Measurements from ENCODE around the gene CCNT2.
"Not testable (repeated sequence)": the region's sequence is repeated elsewhere in the genome, so short reads cannot be mapped to it uniquely, and the experiment has no call there.

CCNT2 gene

DNA sequence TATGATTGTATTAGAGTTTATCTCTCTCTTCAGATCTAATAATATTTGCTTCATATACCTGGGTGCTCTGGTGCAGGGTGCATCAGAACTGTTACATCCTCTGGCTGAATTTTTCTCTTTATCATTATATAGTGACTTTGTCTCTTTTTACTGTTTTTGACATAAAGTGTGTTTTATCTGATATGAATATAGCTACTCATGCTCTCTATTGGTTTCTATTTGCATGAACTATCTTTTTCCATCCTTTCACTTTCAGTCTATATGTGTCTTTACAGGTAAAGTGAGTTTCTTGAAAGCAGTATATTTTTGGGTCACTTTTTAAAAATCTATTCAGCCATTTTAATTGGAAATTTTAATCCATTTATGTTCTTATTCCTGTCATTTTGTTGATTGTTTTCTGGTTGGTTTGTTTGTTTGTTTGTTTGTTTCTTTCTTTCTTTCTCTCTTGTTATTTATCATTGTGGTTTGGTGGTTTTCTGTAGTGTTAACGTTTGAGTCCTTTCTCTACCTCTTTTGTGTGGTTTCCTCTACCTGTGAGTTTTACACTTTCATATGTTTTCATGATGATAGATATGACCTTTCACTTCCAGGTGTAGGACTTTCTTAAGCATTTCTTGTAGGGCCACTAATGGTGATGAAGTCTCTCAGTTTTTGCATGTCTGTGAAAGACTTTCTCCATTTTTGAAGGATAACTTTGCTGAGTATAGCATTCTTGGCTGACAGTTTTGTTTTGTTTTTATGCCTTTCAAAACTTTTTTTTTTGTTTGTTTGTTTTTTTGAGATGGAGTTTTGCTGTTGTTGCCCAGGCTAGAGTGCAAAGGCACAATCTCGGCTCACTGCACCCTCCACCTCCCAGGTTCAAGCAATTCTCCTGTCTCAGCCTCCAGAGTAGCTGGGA, 54.9 kb downstream of the CCNT2 start:
- no peak for DNase-seq (ENCODE audit: extremely low read depth in 1 of 2, low read depth in 1 of 2)

DNA sequence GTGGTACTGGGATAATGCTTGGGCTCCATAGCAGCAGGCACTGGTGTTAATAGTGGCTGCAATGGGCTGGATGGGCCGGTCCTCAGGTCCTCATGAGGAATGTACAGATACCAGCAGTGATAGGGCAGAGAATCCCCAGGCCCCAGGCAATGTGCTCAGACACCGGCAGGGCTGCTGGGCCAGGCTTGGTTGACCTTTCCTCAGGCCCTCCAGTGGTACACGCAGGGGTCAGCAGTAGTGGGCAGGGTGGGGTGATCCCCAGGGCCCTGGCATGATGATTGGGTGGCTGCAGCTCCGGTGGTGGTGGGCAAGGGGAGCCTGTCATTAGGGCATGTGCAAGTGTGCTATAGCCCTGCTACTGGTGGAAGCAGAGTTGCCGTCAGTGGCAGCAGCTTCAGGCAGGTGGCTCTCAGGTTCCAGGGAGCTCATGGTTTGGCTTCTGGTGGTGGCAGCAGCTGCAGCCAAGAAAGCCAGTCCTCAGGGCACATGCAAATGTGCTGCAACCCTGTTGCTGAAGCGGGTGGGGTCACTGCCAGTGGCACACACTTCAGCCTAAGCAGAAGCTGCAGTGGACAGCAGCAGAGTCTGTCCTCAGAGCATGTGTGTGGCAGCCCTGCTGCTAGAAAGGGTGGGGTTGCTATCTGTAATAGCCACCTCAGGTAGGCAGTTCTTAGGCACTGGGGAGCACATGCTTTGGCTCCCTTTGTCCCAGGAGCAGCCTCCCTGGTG, 56.8 kb downstream of the CCNT2 start:
- DNase-seq (ENCODE audit: extremely low read depth in 1 of 2, low read depth in 1 of 2), result no peak

GRCh38 chr2:134976074-134976702, 57.6 kb downstream of the CCNT2 start:
- no peak for DNase-seq (ENCODE audit: extremely low read depth in 1 of 2, low read depth in 1 of 2)

- not testable (repeated sequence) for DNase-seq (ENCODE audit: extremely low read depth in 1 of 2, low read depth in 1 of 2)
These were observed 58.5 kb downstream of the CCNT2 start for GRCh38 chr2:134977104-134977503.

DNA sequence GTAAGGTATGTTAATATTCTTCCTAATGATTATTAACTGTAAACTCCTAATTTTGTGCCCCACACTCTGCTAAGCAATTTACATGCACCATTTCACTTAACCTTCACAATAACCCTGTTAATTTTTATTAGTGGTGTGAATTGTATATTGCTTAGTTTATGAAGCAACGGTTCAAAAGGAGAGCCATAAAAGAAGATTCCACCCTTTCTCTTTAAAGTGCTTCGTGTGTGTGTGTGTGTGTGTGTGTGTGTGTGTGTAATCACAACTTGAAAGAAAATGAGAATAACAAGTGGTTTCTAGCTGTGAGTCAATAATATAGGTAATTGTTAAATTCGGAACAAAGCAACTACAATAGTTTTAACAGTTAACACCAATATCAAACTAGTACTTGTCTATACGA, 60.6 kb downstream of the CCNT2 start:
- DNase-seq (ENCODE audit: extremely low read depth in 1 of 2, low read depth in 1 of 2), result no peak

- DNase-seq (ENCODE audit: extremely low read depth in 1 of 2, low read depth in 1 of 2), result no peak
These were observed 62.0 kb downstream of the CCNT2 start for GRCh38 chr2:134980639-134981038.

DNA sequence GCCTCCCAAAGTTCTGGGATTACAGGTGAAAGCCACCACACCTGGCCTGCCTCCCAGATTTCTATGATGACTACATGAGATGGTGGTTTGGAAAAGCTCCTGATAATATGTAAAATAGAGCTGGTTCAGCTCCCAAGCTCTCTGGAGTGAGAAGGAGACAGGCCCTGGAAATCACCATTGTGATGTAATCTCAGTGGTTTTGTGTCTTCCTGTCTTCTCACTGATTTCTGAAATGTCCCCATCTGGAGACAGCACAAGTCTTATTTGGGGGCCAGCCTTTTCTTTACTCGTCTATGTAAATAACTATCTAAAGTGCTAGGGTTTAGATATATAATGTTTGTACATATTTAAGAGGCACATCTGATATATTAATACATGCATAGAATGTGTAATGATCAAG, 64.0 kb downstream of the CCNT2 start:
- no peak for DNase-seq (ENCODE audit: extremely low read depth in 1 of 2, low read depth in 1 of 2)

GRCh38 chr2:134985061-134985460, 66.4 kb downstream of the CCNT2 start:
- no peak for DNase-seq (ENCODE audit: extremely low read depth in 1 of 2, low read depth in 1 of 2)

- no peak for DNase-seq (ENCODE audit: extremely low read depth in 1 of 2, low read depth in 1 of 2)
These were observed 70.5 kb downstream of the CCNT2 start for GRCh38 chr2:134988994-134989605.

GRCh38 chr2:134999521-134999920, 80.9 kb downstream of the CCNT2 start:
- no peak for DNase-seq (ENCODE audit: extremely low read depth in 1 of 2, low read depth in 1 of 2)

DNA sequence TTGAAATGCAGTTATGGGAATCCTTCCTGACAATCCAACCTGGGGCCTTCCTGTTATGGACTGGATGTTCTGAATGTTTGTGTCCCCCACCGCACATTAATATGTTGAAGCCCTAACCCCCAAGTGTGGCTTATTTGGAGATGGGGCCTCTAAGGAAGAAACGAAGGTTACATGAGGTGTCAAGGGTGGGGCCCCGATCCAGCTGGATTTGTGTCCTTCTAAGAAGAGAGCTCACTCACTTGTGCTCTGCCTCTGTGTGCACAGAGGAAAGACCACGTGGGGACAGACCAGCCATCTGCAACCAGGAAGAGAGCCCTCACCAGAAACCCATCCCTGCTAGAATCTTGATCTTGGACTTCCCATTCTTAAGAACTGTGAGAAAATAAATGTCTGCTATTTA, 84.2 kb downstream of the CCNT2 start:
- DNase-seq (ENCODE audit: extremely low read depth in 1 of 2, low read depth in 1 of 2), result no peak

- DNase-seq (ENCODE audit: extremely low read depth in 1 of 2, low read depth in 1 of 2), result peak; percentile 47 to 56
These were observed 85.6 kb downstream of the CCNT2 start for GRCh38 chr2:135004005-135004746.

- DNase-seq (ENCODE audit: extremely low read depth in 1 of 2, low read depth in 1 of 2), result no peak
These were observed 87.1 kb downstream of the CCNT2 start for GRCh38 chr2:135005753-135006152.
